ENCODE results near the gene UGT1A3.

DNA sequence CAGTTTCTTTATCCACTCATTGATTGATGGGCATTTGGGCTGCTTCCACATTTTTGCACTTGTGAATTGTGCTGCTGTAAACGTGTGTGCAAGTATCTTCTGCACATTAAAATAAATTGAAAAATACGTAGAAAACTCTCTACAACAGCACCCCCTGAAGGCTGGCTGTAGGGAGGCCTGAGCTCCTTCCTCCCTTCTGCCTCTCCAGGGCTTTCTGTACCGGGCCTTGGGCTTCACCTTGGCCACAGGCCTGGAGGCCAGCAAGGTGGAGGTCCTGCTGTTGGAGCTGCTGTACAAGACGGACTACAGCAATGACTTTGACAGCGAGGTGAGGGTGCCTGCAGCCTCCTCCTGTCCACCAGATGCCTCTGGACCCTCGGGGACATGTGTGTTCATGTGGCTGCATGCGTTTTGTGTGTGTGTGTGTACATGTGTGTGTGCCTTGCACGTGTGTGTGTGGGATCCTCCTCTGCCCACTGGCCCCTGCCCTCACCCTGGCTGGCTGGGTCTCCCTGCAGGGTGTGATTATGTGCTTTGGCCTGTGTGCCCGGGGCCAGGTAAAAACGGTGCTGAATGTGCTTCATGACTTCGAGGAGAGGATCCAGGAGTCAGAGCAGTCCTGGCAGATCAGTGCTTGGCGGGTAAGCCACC lies 78.5 kb downstream of the UGT1A3 start:
- TF ChIP-seq, protein P1, sequence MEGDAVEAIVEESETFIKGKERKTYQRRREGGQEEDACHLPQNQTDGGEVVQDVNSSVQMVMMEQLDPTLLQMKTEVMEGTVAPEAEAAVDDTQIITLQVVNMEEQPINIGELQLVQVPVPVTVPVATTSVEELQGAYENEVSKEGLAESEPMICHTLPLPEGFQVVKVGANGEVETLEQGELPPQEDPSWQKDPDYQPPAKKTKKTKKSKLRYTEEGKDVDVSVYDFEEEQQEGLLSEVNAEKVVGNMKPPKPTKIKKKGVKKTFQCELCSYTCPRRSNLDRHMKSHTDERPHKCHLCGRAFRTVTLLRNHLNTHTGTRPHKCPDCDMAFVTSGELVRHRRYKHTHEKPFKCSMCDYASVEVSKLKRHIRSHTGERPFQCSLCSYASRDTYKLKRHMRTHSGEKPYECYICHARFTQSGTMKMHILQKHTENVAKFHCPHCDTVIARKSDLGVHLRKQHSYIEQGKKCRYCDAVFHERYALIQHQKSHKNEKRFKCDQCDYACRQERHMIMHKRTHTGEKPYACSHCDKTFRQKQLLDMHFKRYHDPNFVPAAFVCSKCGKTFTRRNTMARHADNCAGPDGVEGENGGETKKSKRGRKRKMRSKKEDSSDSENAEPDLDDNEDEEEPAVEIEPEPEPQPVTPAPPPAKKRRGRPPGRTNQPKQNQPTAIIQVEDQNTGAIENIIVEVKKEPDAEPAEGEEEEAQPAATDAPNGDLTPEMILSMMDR (IDR thresholded peaks at IDR 0.05) = no peak
- TF ChIP-seq EZH2 (IDR thresholded peaks at IDR 0.05; ENCODE audit: borderline replicate concordance, insufficient read depth, low read depth, low read length, poor library complexity, severe bottlenecking) = no peak

All from B cell (primary cell).